HG03097 (cell line): ENCODE measurements around the gene TTLL5.

Experiments
- ATAC-seq: cut with Tn5 transposase; IDR thresholded peaks from one replicate; pipeline ENCODE4 v1.9.1; 2021; ENCODE audit not compliant: unreplicated experiment, low FRiP score

TTLL5 gene

DNA sequence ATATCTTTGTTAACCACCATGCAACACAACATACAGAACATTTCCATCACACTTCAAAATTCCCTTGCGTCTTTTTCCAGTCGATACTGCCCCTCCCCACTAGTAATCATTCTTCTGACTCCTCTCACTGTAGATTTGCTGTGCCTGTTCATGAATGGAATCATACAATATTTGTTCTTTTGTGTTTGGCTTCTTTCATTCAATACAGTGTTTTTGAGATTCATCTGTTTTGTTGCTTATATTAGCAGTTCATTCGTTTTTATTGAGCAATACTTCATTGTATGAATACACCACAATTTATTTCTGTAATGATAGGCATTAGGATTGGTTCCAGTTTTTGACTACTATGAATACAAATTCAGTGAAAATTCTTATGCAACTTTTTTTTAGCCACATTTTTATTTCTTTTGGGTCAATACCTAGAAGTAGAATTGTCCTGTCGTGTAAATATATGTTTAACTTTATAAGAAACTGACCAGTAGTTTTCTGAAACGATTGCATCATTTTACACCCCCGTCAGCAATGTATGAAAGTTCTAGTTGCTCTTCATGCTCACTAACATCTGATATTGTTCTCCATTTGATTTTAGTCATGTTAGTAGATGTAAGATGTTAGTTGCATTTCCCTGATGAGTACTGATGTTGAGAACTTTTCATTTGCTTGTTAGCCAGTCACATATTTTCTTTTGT is 193.2 kb downstream of the TTLL5 start:
- ATAC-seq = no peak

DNA sequence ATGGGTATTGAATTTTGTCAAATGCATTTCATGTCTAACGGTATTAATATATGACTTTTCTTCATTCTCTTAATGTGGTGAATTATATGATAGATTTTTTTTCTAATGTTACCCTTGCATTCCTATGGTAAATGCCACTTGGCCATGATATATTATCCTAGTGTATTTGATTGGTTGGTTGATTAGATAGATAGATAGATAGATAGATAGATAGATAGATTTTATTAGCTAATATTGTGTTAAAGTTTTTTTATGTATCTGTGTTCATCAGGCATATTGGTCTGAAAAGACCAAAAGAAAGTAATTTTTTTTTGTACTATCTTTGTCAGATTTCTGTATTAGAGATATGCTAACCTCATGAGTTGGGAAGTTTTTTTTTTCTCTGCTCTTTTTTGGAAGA is 196.2 kb downstream of the TTLL5 start:
- no peak for ATAC-seq

DNA sequence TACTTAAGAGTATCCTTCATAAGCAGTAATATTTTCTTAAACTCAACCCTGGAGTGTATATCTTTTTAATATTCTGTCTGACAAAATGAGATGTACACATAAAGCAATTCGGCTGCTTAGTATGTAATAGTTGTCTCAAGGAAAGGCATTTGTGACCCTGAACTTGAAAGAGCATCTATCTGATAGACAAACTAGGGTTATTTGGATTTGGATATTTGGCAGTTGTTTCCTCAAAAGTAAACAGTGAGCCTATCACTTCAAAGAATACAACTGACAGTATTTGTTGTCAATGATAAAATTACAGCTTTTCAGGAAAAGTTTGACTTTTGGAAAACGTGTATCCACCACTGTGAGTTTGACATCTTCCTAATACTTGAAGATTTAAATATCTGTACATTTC is 197.3 kb downstream of the TTLL5 start:
- ATAC-seq = no peak

- no peak for ATAC-seq
These were observed 198.7 kb downstream of the TTLL5 start for GRCh38 chr14:75859746-75860145.

- ATAC-seq = no peak
These were observed 199.6 kb downstream of the TTLL5 start for GRCh38 chr14:75860561-75861160.

GRCh38 chr14:75861161-75861621 is 200.1 kb downstream of the TTLL5 start:
- no peak for ATAC-seq

GRCh38 chr14:75863221-75863620 is 202.2 kb downstream of the TTLL5 start:
- no peak for ATAC-seq

GRCh38 chr14:75864352-75864751 is 203.3 kb downstream of the TTLL5 start:
- no peak for ATAC-seq

DNA sequence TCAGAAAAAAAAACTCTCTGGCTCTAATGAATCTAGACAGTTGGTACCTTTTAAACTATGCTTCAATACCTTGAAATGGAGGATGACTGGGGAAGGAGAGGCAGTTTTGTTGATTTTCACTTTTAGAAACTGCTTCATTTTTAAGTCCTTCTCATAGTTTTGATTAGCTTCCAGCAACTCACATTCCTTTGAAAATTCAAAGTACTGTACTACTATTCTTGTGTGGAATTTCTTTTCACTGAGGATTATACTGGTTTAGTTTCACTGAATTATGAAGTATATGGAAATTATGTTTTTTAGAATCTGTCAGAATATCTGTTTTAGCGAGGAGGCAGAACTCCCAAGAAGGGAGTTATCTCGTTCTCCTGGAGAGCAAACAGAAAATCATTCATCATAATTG is 204.5 kb downstream of the TTLL5 start:
- ATAC-seq = no peak

DNA sequence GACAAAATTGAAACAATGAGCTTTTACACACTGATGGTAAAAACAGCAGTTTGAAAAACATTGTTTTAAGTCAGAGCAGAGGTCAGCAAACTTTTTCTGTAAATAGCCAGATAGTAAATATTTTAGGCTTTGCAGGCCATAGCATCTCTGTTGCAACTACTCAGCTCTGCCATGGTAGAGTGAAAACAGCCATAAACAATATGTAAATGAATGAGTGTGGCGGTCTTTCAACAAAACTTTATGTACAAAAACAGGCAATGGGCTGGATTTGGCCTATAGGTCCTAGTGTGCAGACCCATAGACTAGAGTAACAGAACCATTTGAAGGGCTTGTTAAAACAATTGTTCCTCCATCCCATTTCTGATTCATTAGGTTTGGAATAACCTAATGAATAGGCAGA is 205.9 kb downstream of the TTLL5 start:
- ATAC-seq = no peak

GRCh38 chr14:75871181-75871880 is 210.3 kb downstream of the TTLL5 start:
- no peak for ATAC-seq

- ATAC-seq = peak; percentile 91
These were observed 214.9 kb downstream of the TTLL5 start for GRCh38 chr14:75875958-75876357.

DNA sequence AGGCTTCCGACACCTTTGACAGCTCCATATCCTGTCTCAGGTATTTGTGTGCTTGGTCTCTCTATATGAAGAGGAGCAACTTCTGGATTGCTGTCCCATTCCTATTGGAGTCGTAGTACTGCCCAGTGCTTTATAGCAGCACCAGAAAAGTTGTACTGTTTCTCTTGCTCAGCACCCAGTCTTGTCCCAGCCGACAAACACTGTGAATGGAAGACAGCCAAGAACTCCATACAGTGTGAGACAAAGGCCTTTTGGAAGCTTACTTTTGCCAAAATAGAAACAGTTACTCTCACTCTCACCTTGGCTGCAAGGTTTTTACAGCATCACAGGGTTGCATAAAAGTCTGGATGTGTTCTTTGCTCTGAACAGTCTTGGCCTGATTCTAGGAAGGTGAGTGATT is 215.5 kb downstream of the TTLL5 start:
- ATAC-seq = no peak

- no peak for ATAC-seq
These were observed 216.2 kb downstream of the TTLL5 start for GRCh38 chr14:75877292-75877691.

DNA sequence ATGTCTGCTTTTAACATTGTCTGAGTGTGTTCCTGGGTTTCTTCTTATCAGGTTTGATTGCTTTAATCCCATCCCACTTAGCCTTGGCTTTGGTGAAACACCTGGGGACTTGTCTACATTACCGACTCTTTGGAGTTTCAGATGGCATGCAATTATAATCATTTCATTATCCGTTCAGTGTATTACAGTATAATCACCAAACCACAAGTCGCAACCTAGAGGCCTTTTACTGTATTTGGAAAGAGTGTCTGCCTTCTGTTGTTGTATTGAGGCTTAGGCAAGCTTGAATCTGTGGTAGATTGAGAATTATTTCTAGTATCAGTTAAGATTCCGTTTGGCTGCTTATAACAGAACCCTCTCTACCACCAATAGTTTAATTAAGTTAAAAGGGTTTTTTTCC is 216.8 kb downstream of the TTLL5 start:
- ATAC-seq = no peak

GRCh38 chr14:75879031-75879430 is 218.0 kb downstream of the TTLL5 start:
- ATAC-seq = no peak

GRCh38 chr14:75880512-75880911 is 219.5 kb downstream of the TTLL5 start:
- no peak for ATAC-seq

DNA sequence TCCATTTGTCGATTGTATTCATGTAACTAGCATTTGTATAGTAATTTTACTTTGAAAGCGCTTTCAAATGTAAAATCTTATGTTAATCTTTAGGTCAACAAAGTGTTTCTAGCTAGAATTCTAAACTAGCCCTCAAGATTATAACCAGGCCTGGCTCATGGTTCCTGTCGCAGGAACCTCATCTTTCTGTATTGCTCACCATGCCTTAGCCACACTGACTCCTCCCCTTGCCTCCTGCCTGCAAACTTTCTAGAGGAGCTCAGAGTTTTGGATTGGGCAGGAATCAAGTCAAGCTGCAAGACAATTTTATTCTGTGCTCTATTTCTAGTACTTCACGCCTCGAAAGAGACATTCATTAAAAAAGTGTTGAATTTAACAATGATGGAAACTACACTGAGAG is 220.9 kb downstream of the TTLL5 start:
- no peak for ATAC-seq

DNA sequence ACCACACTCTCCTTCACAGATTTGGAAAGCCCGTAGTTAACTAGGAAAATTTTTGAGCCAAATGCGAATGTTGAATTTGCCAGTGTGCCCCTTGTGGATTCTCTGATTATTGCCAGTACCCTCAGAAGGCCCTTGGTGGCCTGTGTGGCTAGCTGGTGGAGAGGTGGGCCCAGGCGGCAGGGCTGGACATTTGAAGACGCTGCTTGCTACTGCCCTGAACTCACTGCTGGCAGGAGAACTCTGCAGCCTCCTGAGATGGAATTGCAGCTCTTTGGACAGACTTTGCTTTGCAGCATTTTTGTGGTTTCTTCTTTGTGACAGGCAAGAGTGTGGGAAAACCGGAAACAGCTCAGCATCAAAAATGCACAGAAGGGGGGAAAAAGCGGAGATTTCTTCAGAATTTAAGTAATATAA is 223.2 kb downstream of the TTLL5 start:
- no peak for ATAC-seq

GRCh38 chr14:75885829-75886228 is 224.8 kb downstream of the TTLL5 start:
- ATAC-seq = no peak

DNA sequence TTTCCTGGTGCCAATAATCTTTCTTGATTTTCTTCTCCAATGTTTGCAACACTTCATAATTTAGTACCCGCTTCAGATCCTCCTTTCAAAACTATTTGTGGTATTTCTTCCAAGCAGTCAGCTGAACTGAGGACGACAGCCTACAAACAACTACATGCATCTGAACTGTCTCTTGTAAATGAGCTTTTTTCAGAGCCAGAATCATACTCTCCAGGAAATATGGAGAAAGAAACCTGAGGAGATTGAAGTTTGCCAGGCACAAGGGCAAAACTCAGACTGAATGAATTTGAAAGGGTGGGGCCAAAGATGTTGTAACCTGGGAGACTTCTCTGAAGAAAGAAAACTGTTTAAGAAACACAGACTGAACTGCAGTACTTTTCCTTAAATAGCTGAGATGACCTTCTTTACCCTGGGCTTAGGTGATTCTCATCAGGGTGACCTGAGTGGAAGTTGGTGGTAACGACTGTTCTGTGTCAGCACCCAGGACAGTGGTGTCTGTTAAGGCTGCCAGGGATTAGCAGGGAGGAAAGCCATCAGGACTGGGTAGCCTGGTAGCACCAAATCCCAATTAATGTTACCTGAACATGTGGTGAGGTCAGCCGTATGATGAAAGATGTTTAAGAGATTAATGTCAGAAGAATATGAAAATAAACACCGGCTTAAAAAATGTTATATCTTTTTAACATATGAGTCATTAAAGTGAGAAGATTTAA is 225.7 kb downstream of the TTLL5 start:
- ATAC-seq = no peak
